Measurements from ENCODE around the gene NCOA1. TPM values are rescaled to one million over a fixed set of nuclear protein-coding genes. Genes with fewer than 3 reads are reported as not detected.
A peak's percentile ranks its signal among the peaks of the same experiment; 100 is the strongest.
"Not testable (repeated sequence)": the region's sequence is repeated elsewhere in the genome, so short reads cannot be mapped to it uniquely, and the experiment has no call there.

The NCOA1 gene
- polyA plus RNA-seq, 6 donors from 2014 or later, result 9.8 to 21.3 (median 12.6) TPM

- H3K4me1 Mint-ChIP-seq, result peaks cover 6 to 11% (median 7%) of the 10 kb centered on the region in 3 donors
- H3K4me3 Mint-ChIP-seq; H3K36me3 Mint-ChIP-seq; ATAC-seq (ENCODE audit: low read depth in 2 of 2); H3K9me3 Mint-ChIP-seq; DNase-seq; H3K27ac Mint-ChIP-seq: not testable (repeated sequence)
- H3K27me3 Mint-ChIP-seq, result peaks cover 10 to 26% (median 15%) of the 10 kb centered on the region in 3 donors
These were observed 6.4 kb upstream of the NCOA1 start for GRCh38 chr2:24484677-24485076.

- DNase-seq (no peak), ATAC-seq (ENCODE audit: low read depth in 2 of 2) (no peak)
- Mint-ChIP-seq H3K4me3 (no peak overlapping the region), H3K9me3 (peaks cover 0 to 4% (median 0%) of the 10 kb centered on the region in 7 donors), H3K4me1 (peaks cover 12 to 16% (median 12%) of the 10 kb centered on the region in 3 donors), H3K27me3 (peaks cover 10 to 26% (median 15%) of the 10 kb centered on the region in 3 donors), H3K36me3 (peaks cover 0 to 4% of the 10 kb centered on the region in 2 donors), H3K27ac (no peak overlapping the region)
These were observed 5.9 kb upstream of the NCOA1 start for GRCh38 chr2:24485197-24485596.

- H3K27me3 Mint-ChIP-seq, result peaks cover 2 to 18% (median 10%) of the 10 kb centered on the region in 3 donors
- peaks cover 16 to 18% (median 17%) of the 10 kb centered on the region in 3 donors for H3K4me1 Mint-ChIP-seq
- no peak for DNase-seq
- peaks cover 0 to 1% (median 0%) of the 10 kb centered on the region in 7 donors for H3K9me3 Mint-ChIP-seq
- no peak overlapping the region for H3K27ac Mint-ChIP-seq
- no peak for ATAC-seq (ENCODE audit: low read depth in 2 of 2)
- H3K36me3 Mint-ChIP-seq, result no peaks in the 10 kb centered on the region
- peak overlapping the region in 1 of 8 donors; percentile 36 for H3K4me3 Mint-ChIP-seq
These were observed 4.3 kb upstream of the NCOA1 start for GRCh38 chr2:24486636-24487205.

GRCh38 chr2:24489465-24490180 lies 1.4 kb upstream of the NCOA1 start:
- DNase-seq (no peak), ATAC-seq (ENCODE audit: low read depth in 2 of 2) (no peak)
- Mint-ChIP-seq H3K4me3 (peak overlapping the region; percentile 92 to 97 (median 96)), H3K9me3 (no peaks in the 10 kb centered on the region), H3K36me3 (no peaks in the 10 kb centered on the region), H3K4me1 (peaks cover 35 to 44% (median 36%) of the 10 kb centered on the region in 3 donors), H3K27ac (peak overlapping the region; percentile 65 to 97 (median 91)), H3K27me3 (peaks cover 0 to 4% (median 3%) of the 10 kb centered on the region in 3 donors)

- Mint-ChIP-seq H3K27me3 (no peaks in the 10 kb centered on the region), H3K9me3 (no peaks in the 10 kb centered on the region), H3K4me1 (peaks cover 35 to 44% (median 36%) of the 10 kb centered on the region in 3 donors), H3K27ac (peak overlapping the region; percentile 76 to 97 (median 91)), H3K4me3 (peak overlapping the region; percentile 92 to 97 (median 96)), H3K36me3 (no peaks in the 10 kb centered on the region)
- no peak for ATAC-seq (ENCODE audit: low read depth in 2 of 2)
- DNase-seq, result no peak
These were observed 819 bp upstream of the NCOA1 start for GRCh38 chr2:24490181-24490689.

GRCh38 chr2:24491542-24492420 lies 727 bp downstream of the NCOA1 start:
- no peaks in the 10 kb centered on the region for H3K27me3 Mint-ChIP-seq
- DNase-seq (peak; percentile 57), ATAC-seq (ENCODE audit: low read depth in 2 of 2) (peak; percentile 33 to 41)
- H3K4me3 Mint-ChIP-seq, result peak overlapping the region; percentile 78 to 96 (median 88)
- H3K27ac Mint-ChIP-seq, result peak overlapping the region; percentile 15 to 90 (median 66)
- H3K36me3 Mint-ChIP-seq, result no peaks in the 10 kb centered on the region
- peaks cover 35 to 44% (median 36%) of the 10 kb centered on the region in 3 donors for H3K4me1 Mint-ChIP-seq
- no peaks in the 10 kb centered on the region for H3K9me3 Mint-ChIP-seq

- Mint-ChIP-seq H3K4me1 (peaks cover 36 to 44% (median 36%) of the 10 kb centered on the region in 3 donors), H3K27me3 (no peaks in the 10 kb centered on the region), H3K4me3 (peak overlapping the region; percentile 55 to 96 (median 88)), H3K27ac (peak overlapping the region; percentile 15 to 90 (median 66)), H3K36me3 (no peaks in the 10 kb centered on the region), H3K9me3 (no peaks in the 10 kb centered on the region)
- ATAC-seq (ENCODE audit: low read depth in 2 of 2) (no peak), DNase-seq (no peak)
These were observed 1.6 kb downstream of the NCOA1 start for GRCh38 chr2:24492421-24493279.

- no peak for ATAC-seq (ENCODE audit: low read depth in 2 of 2)
- H3K27ac Mint-ChIP-seq, result peak overlapping the region in 1 of 6 donors; percentile 23
- DNase-seq, result no peak
- H3K27me3 Mint-ChIP-seq, result no peaks in the 10 kb centered on the region
- peaks cover 37 to 48% (median 42%) of the 10 kb centered on the region in 3 donors for H3K4me1 Mint-ChIP-seq
- H3K36me3 Mint-ChIP-seq, result no peaks in the 10 kb centered on the region
- peak overlapping the region in 5 of 8 donors; percentile 16 to 95 (median 78) for H3K4me3 Mint-ChIP-seq
- H3K9me3 Mint-ChIP-seq, result no peaks in the 10 kb centered on the region
These were observed 2.7 kb downstream of the NCOA1 start for GRCh38 chr2:24493713-24494112.

- Mint-ChIP-seq H3K4me1 (peaks cover 32 to 44% (median 39%) of the 10 kb centered on the region in 3 donors), H3K4me3 (peak overlapping the region in 1 of 8 donors; percentile 86)
These were observed 3.4 kb downstream of the NCOA1 start for GRCh38 chr2:24494410-24494809.

GRCh38 chr2:24495451-24495850 lies 4.4 kb downstream of the NCOA1 start:
- H3K4me3 Mint-ChIP-seq, result no peak overlapping the region

More at GRCh38 chr2:24494410-24494809, 3.4 kb downstream of the NCOA1 start:
- H3K9me3 Mint-ChIP-seq, result no peaks in the 10 kb centered on the region
- ATAC-seq (ENCODE audit: low read depth in 2 of 2), result no peak
- no peaks in the 10 kb centered on the region for H3K27me3 Mint-ChIP-seq
- no peak overlapping the region for H3K27ac Mint-ChIP-seq
- DNase-seq, result no peak
- no peaks in the 10 kb centered on the region for H3K36me3 Mint-ChIP-seq

GRCh38 chr2:24496959-24497358 lies 5.9 kb downstream of the NCOA1 start:
- ATAC-seq (ENCODE audit: low read depth in 2 of 2), result no peak
- peak overlapping the region in 1 of 6 donors; percentile 46 for H3K27ac Mint-ChIP-seq
- peaks cover 27 to 33% (median 33%) of the 10 kb centered on the region in 3 donors for H3K4me1 Mint-ChIP-seq

More at GRCh38 chr2:24495451-24495850, 4.4 kb downstream of the NCOA1 start:
- no peaks in the 10 kb centered on the region for H3K9me3 Mint-ChIP-seq
- H3K36me3 Mint-ChIP-seq, result no peaks in the 10 kb centered on the region
- peaks cover 24 to 36% (median 34%) of the 10 kb centered on the region in 3 donors for H3K4me1 Mint-ChIP-seq
- H3K27me3 Mint-ChIP-seq, result no peaks in the 10 kb centered on the region
- no peak overlapping the region for H3K27ac Mint-ChIP-seq
- ATAC-seq (ENCODE audit: low read depth in 2 of 2), result no peak
- DNase-seq, result no peak

GRCh38 chr2:24497685-24498084 lies 6.6 kb downstream of the NCOA1 start:
- no peaks in the 10 kb centered on the region for H3K9me3 Mint-ChIP-seq
- H3K27ac Mint-ChIP-seq, result no peak overlapping the region
- ATAC-seq (ENCODE audit: low read depth in 2 of 2), result no peak
- DNase-seq, result no peak
- H3K4me1 Mint-ChIP-seq, result peaks cover 28 to 34% (median 29%) of the 10 kb centered on the region in 3 donors
- no peaks in the 10 kb centered on the region for H3K36me3 Mint-ChIP-seq
- no peak overlapping the region for H3K4me3 Mint-ChIP-seq
- H3K27me3 Mint-ChIP-seq, result no peaks in the 10 kb centered on the region

More at GRCh38 chr2:24496959-24497358, 5.9 kb downstream of the NCOA1 start:
- no peak for DNase-seq
- no peaks in the 10 kb centered on the region for H3K9me3 Mint-ChIP-seq
- no peaks in the 10 kb centered on the region for H3K27me3 Mint-ChIP-seq
- H3K36me3 Mint-ChIP-seq, result no peaks in the 10 kb centered on the region
- no peak overlapping the region for H3K4me3 Mint-ChIP-seq

Data from naive B cell (primary cell).